HG02623 (cell line): ENCODE results near the gene AIF1L.
"Not testable (repeated sequence)": the region's sequence is repeated elsewhere in the genome, so short reads cannot be mapped to it uniquely, and the experiment has no call there.

Experiments used
- ATAC-seq: cut with Tn5 transposase; IDR thresholded peaks from one replicate; pipeline ENCODE4 v1.9.1; 2021; ENCODE audit warnings: moderate library complexity; ENCODE audit not compliant: unreplicated experiment

AIF1L gene

DNA sequence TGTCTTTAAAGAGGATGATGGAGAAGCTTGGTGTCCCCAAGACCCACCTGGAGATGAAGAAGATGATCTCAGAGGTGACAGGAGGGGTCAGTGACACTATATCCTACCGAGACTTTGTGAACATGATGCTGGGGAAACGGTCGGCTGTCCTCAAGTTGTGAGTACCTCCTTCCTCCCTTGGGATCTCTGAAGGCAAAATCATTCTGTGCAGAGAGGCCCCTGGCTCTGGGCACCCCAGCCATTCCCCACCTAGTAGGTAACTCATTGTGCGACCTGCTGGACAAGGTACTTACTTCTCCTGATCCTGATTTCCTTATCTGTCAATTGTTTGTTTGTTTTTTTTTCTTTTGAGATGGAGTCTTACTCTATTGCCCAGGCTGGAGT lies 21.4 kb downstream of the AIF1L start:
- ATAC-seq = no peak

DNA sequence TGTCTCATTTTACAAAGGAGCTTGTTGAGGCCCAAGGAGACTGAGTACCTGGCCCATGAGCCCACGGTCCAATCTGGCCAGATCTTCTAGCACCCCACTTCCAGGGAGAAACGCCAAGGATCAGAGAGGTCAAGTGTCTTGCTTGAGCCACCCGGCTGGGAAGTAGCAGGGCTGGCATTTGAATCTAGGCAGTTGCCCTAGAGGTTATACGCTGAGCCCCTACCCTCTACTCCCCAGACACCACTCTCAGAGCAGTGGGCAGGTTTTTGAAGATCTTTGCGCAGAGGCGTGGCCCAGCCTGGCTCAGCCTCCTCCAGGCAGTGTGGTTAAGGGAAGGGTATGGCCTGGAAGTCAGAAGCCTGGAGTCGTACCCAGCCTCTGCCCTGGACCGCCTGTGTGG lies 23.3 kb downstream of the AIF1L start:
- no peak for ATAC-seq

- ATAC-seq = no peak
Observed at GRCh38 chr9:131120620-131121228, 24.4 kb downstream of the AIF1L start.

GRCh38 chr9:131121346-131121745 lies 25.0 kb downstream of the AIF1L start:
- no peak for ATAC-seq

DNA sequence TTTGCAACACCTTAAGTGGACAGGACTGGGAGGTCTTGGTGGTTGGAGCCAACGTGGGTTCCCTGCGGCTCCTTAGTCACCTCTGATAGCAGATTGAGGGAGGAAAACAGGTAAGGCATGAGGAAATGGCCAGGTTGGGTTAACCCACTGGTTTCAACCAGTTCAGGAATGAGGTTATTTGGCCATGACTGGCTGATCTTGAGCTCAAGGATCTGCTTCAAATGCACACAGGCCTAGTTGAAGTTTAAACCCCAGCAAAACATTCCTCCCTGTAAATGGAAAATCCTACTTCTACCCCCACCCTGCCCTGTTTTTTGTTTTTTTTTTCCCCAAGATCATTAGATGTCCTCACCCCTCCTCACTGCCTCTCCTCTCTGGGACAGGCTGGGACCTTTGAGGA lies 25.8 kb downstream of the AIF1L start:
- ATAC-seq = no peak

- no peak for ATAC-seq
Observed at GRCh38 chr9:131125038-131125287, 28.6 kb downstream of the AIF1L start.

DNA sequence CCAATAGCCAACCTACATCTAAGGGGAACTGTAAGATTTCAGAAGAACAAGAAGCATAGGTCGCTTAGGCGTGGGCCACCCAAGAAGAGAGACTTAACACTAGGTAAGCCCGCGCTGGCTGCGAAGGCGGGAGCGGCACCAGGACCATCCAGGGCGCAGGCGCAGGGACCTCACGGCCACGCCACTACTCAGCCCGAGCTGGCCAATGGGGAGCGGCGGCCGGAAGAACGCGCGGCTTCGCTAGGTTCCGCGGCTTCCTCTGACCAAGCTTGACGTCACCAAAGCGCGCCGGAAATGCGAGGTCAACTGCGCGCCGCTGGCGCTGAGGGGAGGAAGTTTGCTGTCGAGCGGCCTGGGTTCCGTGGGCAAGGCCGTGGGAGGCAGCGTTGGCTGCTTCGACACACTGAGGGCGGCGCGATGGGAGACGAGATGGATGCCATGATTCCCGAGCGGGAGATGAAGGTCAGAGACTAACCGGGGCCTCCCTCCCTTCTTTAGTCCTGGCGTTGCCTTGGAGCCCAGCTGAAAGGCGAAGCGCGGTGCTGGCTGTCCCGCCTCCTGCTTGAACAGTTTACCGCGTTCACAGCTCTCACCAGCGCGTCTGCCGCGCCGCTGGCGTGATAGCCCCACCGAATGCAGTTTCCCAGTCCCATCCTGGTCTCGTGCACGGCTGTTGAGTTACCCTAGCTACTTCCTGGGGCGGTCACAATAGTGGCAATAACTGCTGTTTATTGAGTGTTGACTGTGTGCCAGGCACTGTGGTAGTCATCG lies 29.1 kb downstream of the AIF1L start, which contains the start of gene NUP214:
TSS of gene NUP214 (plus strand) at position 299 of the 771 bp plus-strand sequence. CDS start at position 418, 119 bp downstream.
- peak; percentile 92 for ATAC-seq

DNA sequence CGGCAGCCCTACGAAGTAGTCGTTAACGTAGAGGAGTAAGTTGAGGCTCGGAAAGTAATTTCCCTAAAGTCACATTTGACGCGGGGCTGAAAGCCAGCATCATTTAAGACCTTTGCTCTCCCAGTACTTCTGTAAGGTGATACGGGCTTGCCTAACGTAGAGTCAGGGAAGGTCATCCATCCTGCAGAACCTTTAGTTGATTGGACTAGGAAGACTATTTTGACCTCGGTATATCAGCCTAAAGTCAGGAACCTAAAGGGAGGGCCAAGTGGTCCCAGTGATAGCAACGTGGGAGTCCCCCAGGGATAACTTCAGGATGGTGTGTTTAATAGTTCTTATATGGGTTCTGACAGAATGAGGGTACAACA lies 29.7 kb downstream of the AIF1L start:
- no peak for ATAC-seq

DNA sequence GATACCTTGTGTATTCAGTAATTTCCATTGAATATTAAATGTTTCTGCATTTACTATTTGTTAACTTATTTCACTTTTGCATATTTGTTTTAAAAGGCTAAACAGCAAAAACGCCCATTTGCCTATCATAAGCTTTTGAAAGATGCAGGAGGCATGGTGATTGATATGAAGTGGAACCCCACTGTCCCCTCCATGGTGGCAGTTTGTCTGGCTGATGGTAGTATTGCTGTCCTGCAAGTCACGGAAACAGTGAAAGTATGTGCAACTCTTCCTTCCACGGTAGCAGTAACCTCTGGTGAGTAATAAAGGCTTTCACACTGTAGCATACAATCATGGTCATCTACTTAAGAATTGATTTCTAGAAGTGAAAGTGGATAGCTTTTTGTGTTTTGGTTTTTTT lies 32.9 kb downstream of the AIF1L start:
- ATAC-seq = no peak

DNA sequence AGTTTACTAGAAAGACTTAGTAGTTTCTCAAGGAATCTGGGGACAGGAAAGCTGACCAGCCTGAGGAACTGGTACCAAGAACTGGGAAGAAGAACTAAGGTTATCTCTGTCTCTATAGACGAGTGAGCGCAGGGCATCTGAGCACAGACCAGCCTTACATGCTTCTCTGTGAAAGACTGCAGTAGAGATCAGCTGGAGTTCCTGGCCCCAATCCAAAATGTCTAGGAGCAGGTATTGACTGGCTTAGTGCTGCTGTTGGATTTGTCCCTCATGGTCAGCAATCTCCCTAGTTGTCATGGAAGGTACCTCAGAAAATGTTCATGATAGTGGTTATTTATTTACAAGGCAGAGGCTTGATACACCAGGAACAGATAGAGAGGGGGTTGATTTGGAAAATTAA lies 42.3 kb downstream of the AIF1L start:
- ATAC-seq = no peak

DNA sequence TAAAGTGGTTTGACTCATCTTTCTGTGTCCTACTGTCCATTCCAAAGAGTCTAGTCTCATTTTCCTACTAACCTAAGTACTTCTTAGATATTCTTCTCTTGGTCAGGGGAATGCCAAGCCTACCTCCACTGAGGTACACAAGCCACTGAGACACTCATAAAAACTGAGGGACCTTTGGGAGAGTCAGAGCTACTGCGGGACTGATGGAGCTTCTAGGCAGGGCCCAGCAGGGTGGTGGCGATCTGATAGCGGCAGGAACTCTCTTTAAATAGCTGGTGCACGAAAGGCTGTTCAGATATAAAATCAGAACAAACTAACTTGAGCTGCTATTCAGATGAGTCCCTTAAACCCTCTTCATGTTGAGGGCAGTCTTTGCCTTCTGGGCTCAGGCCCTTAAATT lies 43.8 kb downstream of the AIF1L start:
- ATAC-seq = no peak

DNA sequence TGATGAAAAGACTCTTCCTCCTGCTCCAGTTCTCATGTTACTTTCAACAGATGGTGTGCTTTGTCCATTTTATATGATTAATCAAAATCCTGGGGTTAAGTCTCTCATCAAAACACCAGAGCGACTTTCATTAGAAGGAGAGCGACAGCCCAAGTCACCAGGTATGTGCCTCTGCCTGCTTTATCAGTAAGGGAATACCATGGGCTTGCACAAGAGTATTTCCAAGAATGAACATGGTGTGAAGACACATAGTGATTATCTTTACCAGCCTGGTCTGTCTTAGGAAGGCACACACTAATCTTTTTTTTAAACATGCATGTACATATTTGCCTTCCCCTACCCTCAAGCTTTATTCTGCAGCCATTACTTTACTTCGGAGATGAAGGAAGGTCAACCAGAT lies 44.2 kb downstream of the AIF1L start:
- ATAC-seq = no peak

- no peak for ATAC-seq
Observed at GRCh38 chr9:131142160-131142559, 45.8 kb downstream of the AIF1L start.

GRCh38 chr9:131144201-131144600 lies 47.9 kb downstream of the AIF1L start:
- no peak for ATAC-seq

DNA sequence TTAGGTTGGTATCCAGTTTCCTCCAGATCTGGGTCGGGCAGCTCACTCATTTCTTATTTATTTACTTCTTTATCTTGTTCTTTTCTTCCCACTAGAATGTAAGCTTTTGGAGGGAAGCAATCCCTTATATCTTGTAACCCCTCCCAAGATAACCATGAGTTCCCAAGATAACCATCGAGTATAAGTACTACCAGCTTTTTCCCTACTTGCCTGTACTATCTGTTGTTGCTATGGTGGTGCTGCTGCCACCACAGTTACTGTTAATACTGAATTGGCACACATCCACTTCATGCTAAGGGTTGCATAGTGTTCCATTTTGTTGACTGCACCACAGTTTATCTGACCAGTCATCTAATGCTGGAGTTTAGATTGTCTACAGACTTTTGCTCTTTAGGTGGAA lies 48.9 kb downstream of the AIF1L start:
- no peak for ATAC-seq

DNA sequence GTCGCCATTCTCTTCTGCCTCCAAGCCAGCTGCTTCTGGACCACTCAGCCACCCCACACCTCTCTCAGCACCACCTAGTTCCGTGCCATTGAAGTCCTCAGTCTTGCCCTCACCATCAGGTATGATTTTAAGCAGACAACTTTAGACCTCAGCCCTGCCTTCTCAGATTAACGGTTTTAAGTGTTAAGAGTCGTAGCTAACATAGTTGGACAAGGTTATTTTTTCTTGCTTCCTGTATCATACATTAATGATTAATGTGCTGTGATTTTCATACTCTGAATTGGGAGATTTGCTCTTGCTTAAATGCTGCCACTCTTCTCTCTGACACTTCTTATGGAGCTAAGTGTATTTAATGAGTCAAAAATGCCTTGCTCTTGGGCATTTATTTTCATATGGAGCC lies 49.9 kb downstream of the AIF1L start:
- ATAC-seq = no peak

GRCh38 chr9:131148276-131148675 lies 51.9 kb downstream of the AIF1L start:
- ATAC-seq = no peak

GRCh38 chr9:131148966-131149687 lies 52.8 kb downstream of the AIF1L start:
- ATAC-seq = no peak

- ATAC-seq = no peak
Observed at GRCh38 chr9:131149688-131150053, 53.3 kb downstream of the AIF1L start.

DNA sequence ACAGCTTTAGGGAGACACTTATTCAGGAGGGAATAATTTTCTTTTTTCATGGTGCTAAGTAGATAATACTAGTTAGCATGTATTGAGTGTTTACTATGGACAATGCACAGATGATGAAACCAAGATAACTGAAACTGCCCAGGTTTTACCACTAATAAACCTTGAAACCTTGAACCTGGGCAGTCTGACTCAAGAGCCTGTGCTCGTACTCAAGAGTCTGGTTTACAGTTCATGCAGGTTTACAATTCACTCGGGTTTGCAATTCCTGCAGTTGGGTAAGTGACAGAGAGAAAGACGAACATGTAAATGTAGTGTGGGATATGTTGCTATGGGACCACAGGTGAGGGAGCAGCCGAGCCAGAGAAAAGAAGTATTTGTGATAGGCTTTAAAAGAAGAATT lies 57.3 kb downstream of the AIF1L start:
- no peak for ATAC-seq

DNA sequence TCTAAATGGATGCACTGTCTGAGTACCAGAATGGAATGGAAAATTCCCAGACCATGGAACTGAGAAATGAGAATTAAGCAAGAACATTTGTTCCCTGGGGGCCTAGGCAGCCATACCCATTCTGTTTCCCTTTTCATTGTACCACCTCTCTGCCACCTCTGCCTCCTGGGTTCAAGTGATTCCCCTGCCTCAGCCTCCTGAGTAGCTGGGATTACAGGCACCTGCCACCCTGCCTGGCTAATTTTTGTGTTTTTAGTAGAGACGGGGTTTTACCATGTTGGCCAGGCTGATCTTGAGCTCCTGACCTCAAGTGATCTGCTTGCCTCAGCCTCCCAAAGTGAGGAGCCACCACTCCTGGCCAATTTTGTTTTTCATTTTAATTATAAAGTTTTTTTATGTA lies 62.3 kb downstream of the AIF1L start:
- not testable (repeated sequence) for ATAC-seq

- no peak for ATAC-seq
Observed at GRCh38 chr9:131160416-131161112, 64.2 kb downstream of the AIF1L start.
